EH (cell line): Measurements from ENCODE around the gene BORCS5.
A peak's percentile ranks its signal among the peaks of the same experiment; 100 is the strongest.

Source experiments
- DNase-seq: peaks from one replicate; pipeline ENCODE4 v3.0.0-alpha.2; 2015; ENCODE audit warnings: low read depth

Gene BORCS5

GRCh38 chr12:12518464-12518845 lies 161.6 kb downstream of the BORCS5 start:
- no peak for DNase-seq

GRCh38 chr12:12518919-12519318 lies 162.0 kb downstream of the BORCS5 start:
- peak; percentile 29 for DNase-seq
